Neural cell (in vitro differentiated cells): ENCODE measurements around the gene TOP3A. TPM values are rescaled to one million over a fixed set of nuclear protein-coding genes. Genes with fewer than 3 reads are reported as not detected.

Experiments
- H2AFZ ChIP-seq: fragments of 200-600, 300-800 bp; sonication (generic), shearing (Covaris generic); 2 replicates; pipeline ENCODE4 v1.6.0; 2014; ENCODE audit warnings: low read depth, mild to moderate bottlenecking, antibody characterized with exemption, low read length, moderate library complexity
- H3F3A ChIP-seq: fragments of 200-600 bp; shearing (Covaris generic); 2 replicates; pipeline ENCODE4 v1.6.1; 2016; ENCODE audit warnings: mild to moderate bottlenecking, moderate library complexity, mixed read lengths, antibody characterized with exemption, low read length; ENCODE audit not compliant: insufficient read depth, poor library complexity, severe bottlenecking
- H3K27ac ChIP-seq: fragments of 200-600, 300-800 bp; sonication (generic), shearing (Covaris generic); 2 replicates; pipeline ENCODE4 v1.5.1; 2014; ENCODE audit warnings: mild to moderate bottlenecking, low read length, moderate library complexity
- H3K27me3 ChIP-seq: fragments of 300-800, 200-600 bp; sonication (generic), shearing (Covaris generic); 2 replicates; pipeline ENCODE4 v1.6.0; 2014; ENCODE audit warnings: mild to moderate bottlenecking, low read depth, low read length, moderate library complexity; ENCODE audit not compliant: insufficient read depth
- H3K36me3 ChIP-seq: fragments of 300-800, 200-600 bp; sonication (generic), shearing (Covaris generic); 2 replicates; pipeline ENCODE4 v1.5.1; 2014; ENCODE audit warnings: mild to moderate bottlenecking, antibody characterized with exemption, low read length, moderate library complexity; ENCODE audit not compliant: insufficient read depth
- H3K4me2 ChIP-seq: fragments of 300-800, 200-600 bp; sonication (generic), shearing (Covaris generic); 2 replicates; pipeline ENCODE4 v1.6.0; 2014; ENCODE audit warnings: mild to moderate bottlenecking, low read length
- H3K4me3 ChIP-seq: fragments of 300-800, 200-600 bp; sonication (generic), shearing (Covaris generic); 2 replicates; pipeline ENCODE4 v1.5.1; 2014; ENCODE audit warnings: mild to moderate bottlenecking, low read length, moderate library complexity
- H3K79me2 ChIP-seq: fragments of 200-600 bp; shearing (Covaris generic); replicated peaks from 2 replicates; pipeline ENCODE4 v1.6.0; 2014; ENCODE audit warnings: mild to moderate bottlenecking, low read length, moderate library complexity; ENCODE audit not compliant: insufficient read depth
- H3K9ac ChIP-seq: fragments of 300-800, 200-600 bp; sonication (generic), shearing (Covaris generic); 2 replicates; pipeline ENCODE4 v1.6.1; 2016; ENCODE audit warnings: mild to moderate bottlenecking, low read length, mixed read lengths
- H3K9me2 ChIP-seq: fragments of 200-600 bp; shearing (Covaris generic); 2 replicates; pipeline ENCODE4 v1.6.1; 2016; ENCODE audit warnings: mild to moderate bottlenecking, low read length, mixed read lengths; ENCODE audit not compliant: insufficient read depth
- H3K9me3 ChIP-seq: fragments of 200-600, 300-800 bp; sonication (generic), shearing (Covaris generic); 2 replicates; pipeline ENCODE4 v1.6.1; 2016; ENCODE audit warnings: mild to moderate bottlenecking, mixed run types, low read length, moderate library complexity, mixed read lengths
- H4K20me1 ChIP-seq: fragments of 200-600 bp; shearing (Covaris generic); 2 replicates; pipeline ENCODE4 v1.6.1; 2016; ENCODE audit warnings: mild to moderate bottlenecking, mixed run types; ENCODE audit not compliant: insufficient read depth
- EP300 ChIP-seq: fragments of 450-650 bp; conservative IDR thresholded peaks from 2 replicates; pipeline ENCODE4 v1.6.1; 2014; ENCODE audit warnings: antibody characterized with exemption, mild to moderate bottlenecking, moderate library complexity; ENCODE audit not compliant: poor library complexity, severe bottlenecking
- EZH2 ChIP-seq: fragments of 200-600, 300-800 bp; shearing (Covaris generic), sonication (generic); IDR thresholded peaks from 2 replicates; pipeline ENCODE4 v1.6.1; 2014; ENCODE audit warnings: antibody characterized with exemption, low read length, borderline replicate concordance, mild to moderate bottlenecking; ENCODE audit not compliant: insufficient read depth, poor library complexity, severe bottlenecking
- MXI1 ChIP-seq: fragments of 450-650 bp; conservative IDR thresholded peaks from 2 replicates; pipeline ENCODE4 v1.6.1; 2014; ENCODE audit warnings: antibody characterized with exemption, mild to moderate bottlenecking; ENCODE audit not compliant: poor library complexity, severe bottlenecking
- POLR2AphosphoS5 ChIP-seq: IDR thresholded peaks from 2 replicates; pipeline ENCODE4 v1.6.1; 2012
- RAD21 ChIP-seq: fragments of 450-650 bp; conservative IDR thresholded peaks from 2 replicates; pipeline ENCODE4 v1.6.1; 2014; ENCODE audit warnings: antibody characterized with exemption, mild to moderate bottlenecking, moderate library complexity
- SMC3 ChIP-seq: fragments of 450-650 bp; conservative IDR thresholded peaks from 2 replicates; pipeline ENCODE4 v1.6.1; 2014; ENCODE audit warnings: antibody characterized with exemption, mild to moderate bottlenecking, moderate library complexity; ENCODE audit not compliant: poor library complexity
- TAF1 ChIP-seq: IDR thresholded peaks from 2 replicates; pipeline ENCODE4 v1.6.1; 2012; ENCODE audit warnings: low read depth
- polyA plus RNA-seq: library from polyadenylated mRNA; depleted of rRNA; stranded (reverse); fragments of >200 nt; gene quantifications from 2 replicates; pipeline ENCODE4 v1.2.3, GENCODE V29; 2014
- TF ChIP-seq, protein P1 (sequence below): IDR thresholded peaks from 2 replicates; pipeline ENCODE4 v1.6.1; 2012; ENCODE audit warnings: borderline replicate concordance
- TF ChIP-seq, protein P2 (sequence below): fragments of 450-650 bp; IDR thresholded peaks from 2 replicates; pipeline ENCODE4 v1.5.1; 2014; ENCODE audit warnings: antibody characterized with exemption, mild to moderate bottlenecking, moderate library complexity; ENCODE audit not compliant: poor library complexity, severe bottlenecking

The TOP3A gene
- polyA plus RNA-seq, 1 donor from 2014 or later, result 31.9 TPM

DNA sequence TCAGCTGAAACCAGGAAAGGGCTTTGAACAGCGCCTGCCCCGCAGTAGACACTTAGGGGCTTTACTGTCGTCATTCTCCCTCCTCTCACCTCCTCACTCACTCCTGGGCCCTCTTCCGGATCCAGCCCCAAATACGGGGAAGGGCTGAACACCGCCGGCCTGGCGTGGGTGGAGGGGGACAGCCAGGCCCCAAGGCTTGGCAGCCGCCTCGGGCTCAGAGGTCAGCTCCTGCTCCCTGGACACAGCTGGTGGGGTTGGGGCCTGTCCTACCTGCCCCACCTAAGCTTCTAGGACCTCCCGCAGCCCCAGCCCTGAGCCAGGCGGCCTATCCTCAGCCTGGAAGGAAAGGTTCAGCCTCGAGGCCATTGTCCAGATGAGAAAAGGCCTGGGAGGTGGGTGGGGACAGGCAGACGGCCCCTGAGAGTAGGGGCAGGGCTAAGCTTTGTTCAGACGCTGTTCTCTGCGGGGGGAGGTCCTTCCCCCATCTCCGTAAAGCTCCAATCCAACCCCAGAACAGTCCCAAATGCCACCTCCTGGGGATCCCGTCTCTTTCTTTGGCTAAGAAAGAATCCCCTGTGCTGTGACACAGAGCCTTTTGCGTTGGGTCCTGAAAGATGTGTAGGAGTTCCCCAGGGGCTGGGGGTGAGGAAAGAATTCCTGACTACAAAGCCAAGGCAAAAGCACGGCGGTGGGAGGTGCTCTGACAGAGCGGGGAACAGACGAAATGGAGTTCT, 90.2 kb downstream of the TOP3A start:
- Histone ChIP-seq H3K79me2 (peaks cover 38% of the 10 kb centered on the region), H3K4me3 (peak overlapping the region; percentile 60), H3K4me2 (peak overlapping the region; percentile 12), H3K9me3 (no peaks in the 10 kb centered on the region), H3K27me3 (no peaks in the 10 kb centered on the region), H2AFZ (no peak overlapping the region), H3K9me2 (no peaks in the 10 kb centered on the region), H3K9ac (peak overlapping the region; percentile 45), H4K20me1 (no peaks in the 10 kb centered on the region), H3F3A (peaks cover 3% of the 10 kb centered on the region), H3K27ac (no peak overlapping the region), H3K36me3 (no peaks in the 10 kb centered on the region)
- TF ChIP-seq, protein P1, sequence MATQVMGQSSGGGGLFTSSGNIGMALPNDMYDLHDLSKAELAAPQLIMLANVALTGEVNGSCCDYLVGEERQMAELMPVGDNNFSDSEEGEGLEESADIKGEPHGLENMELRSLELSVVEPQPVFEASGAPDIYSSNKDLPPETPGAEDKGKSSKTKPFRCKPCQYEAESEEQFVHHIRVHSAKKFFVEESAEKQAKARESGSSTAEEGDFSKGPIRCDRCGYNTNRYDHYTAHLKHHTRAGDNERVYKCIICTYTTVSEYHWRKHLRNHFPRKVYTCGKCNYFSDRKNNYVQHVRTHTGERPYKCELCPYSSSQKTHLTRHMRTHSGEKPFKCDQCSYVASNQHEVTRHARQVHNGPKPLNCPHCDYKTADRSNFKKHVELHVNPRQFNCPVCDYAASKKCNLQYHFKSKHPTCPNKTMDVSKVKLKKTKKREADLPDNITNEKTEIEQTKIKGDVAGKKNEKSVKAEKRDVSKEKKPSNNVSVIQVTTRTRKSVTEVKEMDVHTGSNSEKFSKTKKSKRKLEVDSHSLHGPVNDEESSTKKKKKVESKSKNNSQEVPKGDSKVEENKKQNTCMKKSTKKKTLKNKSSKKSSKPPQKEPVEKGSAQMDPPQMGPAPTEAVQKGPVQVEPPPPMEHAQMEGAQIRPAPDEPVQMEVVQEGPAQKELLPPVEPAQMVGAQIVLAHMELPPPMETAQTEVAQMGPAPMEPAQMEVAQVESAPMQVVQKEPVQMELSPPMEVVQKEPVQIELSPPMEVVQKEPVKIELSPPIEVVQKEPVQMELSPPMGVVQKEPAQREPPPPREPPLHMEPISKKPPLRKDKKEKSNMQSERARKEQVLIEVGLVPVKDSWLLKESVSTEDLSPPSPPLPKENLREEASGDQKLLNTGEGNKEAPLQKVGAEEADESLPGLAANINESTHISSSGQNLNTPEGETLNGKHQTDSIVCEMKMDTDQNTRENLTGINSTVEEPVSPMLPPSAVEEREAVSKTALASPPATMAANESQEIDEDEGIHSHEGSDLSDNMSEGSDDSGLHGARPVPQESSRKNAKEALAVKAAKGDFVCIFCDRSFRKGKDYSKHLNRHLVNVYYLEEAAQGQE, result no peak
- TF ChIP-seq TAF1 (no peak), RAD21 (no peak), EP300 (no peak), MXI1 (no peak), POLR2AphosphoS5 (no peak), SMC3 (no peak), EZH2 (no peak)
- TF ChIP-seq, protein P2, sequence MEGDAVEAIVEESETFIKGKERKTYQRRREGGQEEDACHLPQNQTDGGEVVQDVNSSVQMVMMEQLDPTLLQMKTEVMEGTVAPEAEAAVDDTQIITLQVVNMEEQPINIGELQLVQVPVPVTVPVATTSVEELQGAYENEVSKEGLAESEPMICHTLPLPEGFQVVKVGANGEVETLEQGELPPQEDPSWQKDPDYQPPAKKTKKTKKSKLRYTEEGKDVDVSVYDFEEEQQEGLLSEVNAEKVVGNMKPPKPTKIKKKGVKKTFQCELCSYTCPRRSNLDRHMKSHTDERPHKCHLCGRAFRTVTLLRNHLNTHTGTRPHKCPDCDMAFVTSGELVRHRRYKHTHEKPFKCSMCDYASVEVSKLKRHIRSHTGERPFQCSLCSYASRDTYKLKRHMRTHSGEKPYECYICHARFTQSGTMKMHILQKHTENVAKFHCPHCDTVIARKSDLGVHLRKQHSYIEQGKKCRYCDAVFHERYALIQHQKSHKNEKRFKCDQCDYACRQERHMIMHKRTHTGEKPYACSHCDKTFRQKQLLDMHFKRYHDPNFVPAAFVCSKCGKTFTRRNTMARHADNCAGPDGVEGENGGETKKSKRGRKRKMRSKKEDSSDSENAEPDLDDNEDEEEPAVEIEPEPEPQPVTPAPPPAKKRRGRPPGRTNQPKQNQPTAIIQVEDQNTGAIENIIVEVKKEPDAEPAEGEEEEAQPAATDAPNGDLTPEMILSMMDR, result no peak

DNA sequence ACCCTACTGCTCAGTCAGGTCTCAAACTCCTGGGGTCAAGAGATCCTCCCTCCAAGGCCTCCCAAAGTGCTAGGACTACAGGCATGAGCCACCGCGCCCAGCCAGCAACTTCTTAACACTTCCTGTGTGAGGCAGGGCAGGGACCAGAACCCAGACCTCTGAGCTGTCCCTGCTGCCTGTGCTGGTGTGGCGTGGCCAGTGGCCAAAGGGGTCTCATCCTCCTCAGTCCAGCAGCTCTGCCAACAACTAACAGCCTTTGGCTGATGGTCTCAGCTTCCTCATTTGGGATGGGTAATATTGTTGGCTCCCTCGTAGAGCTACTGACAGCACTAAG, 90.8 kb downstream of the TOP3A start:
- H3K79me2 ChIP-seq, result peaks cover 33% of the 10 kb centered on the region
- no peak overlapping the region for H3K9ac ChIP-seq
- TF ChIP-seq, protein P1, result no peak
- no peak for TF ChIP-seq SMC3
- TF ChIP-seq EP300, result no peak
- TF ChIP-seq RAD21, result no peak
- no peak for TF ChIP-seq TAF1
- TF ChIP-seq, protein P2, result no peak
- TF ChIP-seq EZH2, result no peak
- no peak for TF ChIP-seq MXI1
- TF ChIP-seq POLR2AphosphoS5, result no peak
- no peaks in the 10 kb centered on the region for H3K27me3 ChIP-seq
- no peaks in the 10 kb centered on the region for H3K9me2 ChIP-seq
- no peaks in the 10 kb centered on the region for H3K9me3 ChIP-seq
- H3K4me2 ChIP-seq, result no peak overlapping the region
- H3K27ac ChIP-seq, result no peak overlapping the region
- no peak overlapping the region for H2AFZ ChIP-seq
- no peak overlapping the region for H3K4me3 ChIP-seq
- peaks cover 3% of the 10 kb centered on the region for H3F3A ChIP-seq
- no peaks in the 10 kb centered on the region for H3K36me3 ChIP-seq
- no peaks in the 10 kb centered on the region for H4K20me1 ChIP-seq
